Esophagus squamous epithelium (tissue), 4 donors: ENCODE results near the gene PTBP3.
"Not testable (repeated sequence)": the region's sequence is repeated elsewhere in the genome, so short reads cannot be mapped to it uniquely, and the experiment has no call there.

Source experiments
- CTCF ChIP-seq, 6 experiments: fragments of 450-650 bp in 4 of 6; fragments of 200-600 bp in 2 of 6; sonication (generic) in 2 of 6; IDR thresholded peaks; one replicate each; pipeline ENCODE4 v1.5.1; 2016 to 2019; ENCODE audit warnings: antibody characterized with exemption in 6 of 6, mild to moderate bottlenecking in 4 of 6, moderate library complexity in 4 of 6
- POLR2A ChIP-seq, 4 donors: fragments of 450-650 bp; IDR thresholded peaks; one replicate each; pipeline ENCODE4 v1.6.1; 2017; ENCODE audit warnings: antibody characterized with exemption in 4 of 4, mild to moderate bottlenecking in 4 of 4, moderate library complexity in 3 of 4

- not testable (repeated sequence) for TF ChIP-seq CTCF, POLR2A (IDR thresholded peaks at IDR 0.05)
These were observed 143.1 kb downstream of the PTBP3 start for GRCh38 chr9:112190320-112190719.
